ENCODE measurements around the gene CST5.
"Not testable (repeated sequence)": the region's sequence is repeated elsewhere in the genome, so short reads cannot be mapped to it uniquely, and the experiment has no call there.

CST5 gene

GRCh38 chr20:23887856-23888255 is 8.3 kb upstream of the CST5 start:
- DNase-seq, result no peak

- DNase-seq, result no peak
These were observed 5.2 kb upstream of the CST5 start for GRCh38 chr20:23884771-23885162.

- DNase-seq, result no peak
These were observed 4.7 kb upstream of the CST5 start for GRCh38 chr20:23884136-23884770.

GRCh38 chr20:23881371-23881770 is 1.8 kb upstream of the CST5 start:
- DNase-seq, result no peak

GRCh38 chr20:23880417-23880816 is 869 bp upstream of the CST5 start:
- no peak for DNase-seq

GRCh38 chr20:23879811-23880374 is 345 bp upstream of the CST5 start:
- DNase-seq, result no peak

- DNase-seq, result no peak
These were observed 761 bp downstream of the CST5 start for GRCh38 chr20:23878787-23879186.

GRCh38 chr20:23878016-23878542 is 1.5 kb downstream of the CST5 start:
- not testable (repeated sequence) for DNase-seq

- DNase-seq, result peak; percentile 12
These were observed 2.0 kb downstream of the CST5 start for GRCh38 chr20:23877524-23877923.

GRCh38 chr20:23875606-23876237 is 3.8 kb downstream of the CST5 start:
- no peak for DNase-seq

GRCh38 chr20:23874747-23875146 is 4.8 kb downstream of the CST5 start:
- no peak for DNase-seq

- peak; percentile 6 for DNase-seq
These were observed 6.1 kb downstream of the CST5 start for GRCh38 chr20:23873370-23874015.

- DNase-seq, result no peak
These were observed 7.5 kb downstream of the CST5 start for GRCh38 chr20:23872065-23872464.

- DNase-seq, result no peak
These were observed 9.1 kb downstream of the CST5 start for GRCh38 chr20:23870461-23870860.

- no peak for DNase-seq
These were observed 10.0 kb downstream of the CST5 start for GRCh38 chr20:23869520-23869919.

- no peak for DNase-seq
These were observed 11.2 kb downstream of the CST5 start for GRCh38 chr20:23868321-23868720.

- no peak for DNase-seq
These were observed 12.3 kb downstream of the CST5 start for GRCh38 chr20:23867152-23867776.

- not testable (repeated sequence) for DNase-seq
These were observed 18.8 kb downstream of the CST5 start for GRCh38 chr20:23860771-23861170.

- DNase-seq, result no peak
These were observed 21.5 kb downstream of the CST5 start for GRCh38 chr20:23857962-23858595.

- no peak for DNase-seq
These were observed 22.8 kb downstream of the CST5 start for GRCh38 chr20:23856736-23857135.

- no peak for DNase-seq
These were observed 23.3 kb downstream of the CST5 start for GRCh38 chr20:23856226-23856625.

GRCh38 chr20:23841693-23842092 is 37.9 kb downstream of the CST5 start:
- DNase-seq, result no peak

GRCh38 chr20:23835716-23836115 is 43.8 kb downstream of the CST5 start:
- no peak for DNase-seq

Measured in activated CD4-positive, alpha-beta T cell treated with anti-CD3 and anti-CD28 coated beads for 48 hours (primary cell).